AG10803 (cell line): ENCODE measurements around the gene SPARCL1.
A peak's percentile ranks its signal among the peaks of the same experiment; 100 is the strongest.

Experiments
- DNase-seq: peaks from one replicate; pipeline ENCODE4 v3.0.0; 2010; ENCODE audit warnings: low read depth
- H3K4me3 ChIP-seq: 2 replicates; pipeline ENCODE4 v1.5.1; 2011; ENCODE audit warnings: mild to moderate bottlenecking, low read length, control low read depth
- TF ChIP-seq, protein P1 (sequence below): conservative IDR thresholded peaks from 2 replicates; pipeline ENCODE4 v1.5.1; 2011; ENCODE audit warnings: mild to moderate bottlenecking, low read length, control low read depth, inconsistent platforms

Gene SPARCL1

DNA sequence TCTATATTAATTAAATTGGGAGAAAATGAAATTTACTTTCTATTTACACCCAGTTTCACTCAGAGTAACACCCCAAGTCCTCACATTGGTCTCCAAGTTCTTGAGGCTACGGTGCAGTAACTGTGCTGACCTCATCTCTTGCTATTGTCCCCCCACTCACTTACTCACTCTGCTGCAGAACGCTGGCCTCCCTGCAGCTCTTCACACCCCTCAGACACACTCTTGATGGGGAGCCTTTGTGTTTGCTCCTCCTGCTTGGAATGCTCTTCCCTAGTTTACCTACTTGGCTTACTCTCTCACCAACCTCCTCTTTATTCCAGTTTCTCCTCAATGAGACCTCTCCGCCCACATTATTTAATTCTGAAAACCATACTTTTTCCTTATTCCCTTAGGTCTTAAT is 22.2 kb upstream of the SPARCL1 start:
- no peak overlapping the region for H3K4me3 ChIP-seq
- DNase-seq: no peak
- TF ChIP-seq, protein P1, sequence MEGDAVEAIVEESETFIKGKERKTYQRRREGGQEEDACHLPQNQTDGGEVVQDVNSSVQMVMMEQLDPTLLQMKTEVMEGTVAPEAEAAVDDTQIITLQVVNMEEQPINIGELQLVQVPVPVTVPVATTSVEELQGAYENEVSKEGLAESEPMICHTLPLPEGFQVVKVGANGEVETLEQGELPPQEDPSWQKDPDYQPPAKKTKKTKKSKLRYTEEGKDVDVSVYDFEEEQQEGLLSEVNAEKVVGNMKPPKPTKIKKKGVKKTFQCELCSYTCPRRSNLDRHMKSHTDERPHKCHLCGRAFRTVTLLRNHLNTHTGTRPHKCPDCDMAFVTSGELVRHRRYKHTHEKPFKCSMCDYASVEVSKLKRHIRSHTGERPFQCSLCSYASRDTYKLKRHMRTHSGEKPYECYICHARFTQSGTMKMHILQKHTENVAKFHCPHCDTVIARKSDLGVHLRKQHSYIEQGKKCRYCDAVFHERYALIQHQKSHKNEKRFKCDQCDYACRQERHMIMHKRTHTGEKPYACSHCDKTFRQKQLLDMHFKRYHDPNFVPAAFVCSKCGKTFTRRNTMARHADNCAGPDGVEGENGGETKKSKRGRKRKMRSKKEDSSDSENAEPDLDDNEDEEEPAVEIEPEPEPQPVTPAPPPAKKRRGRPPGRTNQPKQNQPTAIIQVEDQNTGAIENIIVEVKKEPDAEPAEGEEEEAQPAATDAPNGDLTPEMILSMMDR: no peak

DNA sequence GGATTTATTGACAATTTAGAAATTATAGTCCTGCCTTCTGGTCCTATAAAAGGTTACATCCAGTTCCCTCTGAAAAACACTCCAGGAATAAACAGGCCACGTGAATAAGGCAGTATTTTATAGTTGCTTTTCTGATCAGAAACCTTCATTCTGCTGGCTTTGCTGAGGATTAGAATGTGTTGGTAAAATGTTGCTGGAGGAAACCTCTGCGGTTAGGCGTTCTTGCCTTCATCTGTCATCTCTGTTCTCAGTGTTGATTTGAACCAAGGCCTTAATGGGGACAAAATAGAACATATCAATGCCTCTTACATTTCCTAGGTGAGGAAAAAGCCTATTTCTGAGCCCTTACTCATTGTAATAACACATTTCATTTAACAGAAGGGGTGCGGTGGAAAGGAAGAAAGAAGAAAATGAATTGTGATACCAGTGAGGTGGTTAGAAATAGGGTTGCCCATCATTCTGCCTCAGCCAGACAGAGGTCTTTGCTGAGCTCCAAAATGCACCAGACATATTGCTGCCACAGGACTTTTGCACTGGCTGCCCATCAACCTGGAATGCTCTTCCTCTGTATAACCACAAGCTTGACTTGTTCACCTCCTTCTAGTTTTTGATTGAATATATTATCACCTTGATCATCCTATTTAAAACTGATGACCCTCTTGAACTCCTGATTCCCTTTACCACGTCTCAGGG is 18.0 kb upstream of the SPARCL1 start:
- TF ChIP-seq, protein P1: no peak
- no peak overlapping the region for H3K4me3 ChIP-seq
- DNase-seq: no peak

DNA sequence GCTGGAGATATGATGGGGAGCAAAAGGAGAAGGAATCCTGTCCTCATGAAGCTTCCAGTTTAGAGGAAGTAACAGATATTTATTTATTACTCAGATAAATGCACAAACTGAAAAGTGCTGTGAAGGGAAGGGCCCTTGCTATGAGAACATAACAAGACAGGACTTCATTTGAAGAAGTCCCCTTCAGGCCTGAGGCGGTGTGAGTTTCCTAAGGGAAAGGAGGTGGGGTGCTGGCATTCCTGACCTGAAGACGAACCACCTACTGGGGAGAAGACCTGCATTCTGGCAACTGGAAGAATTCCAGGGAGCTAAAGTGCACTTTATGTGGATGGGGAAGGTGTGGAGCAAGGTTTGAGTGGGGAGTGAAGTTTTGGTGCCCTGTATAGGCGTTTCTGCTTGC is 15.9 kb upstream of the SPARCL1 start:
- TF ChIP-seq, protein P1: no peak
- DNase-seq: no peak
- H3K4me3 ChIP-seq: no peak overlapping the region

DNA sequence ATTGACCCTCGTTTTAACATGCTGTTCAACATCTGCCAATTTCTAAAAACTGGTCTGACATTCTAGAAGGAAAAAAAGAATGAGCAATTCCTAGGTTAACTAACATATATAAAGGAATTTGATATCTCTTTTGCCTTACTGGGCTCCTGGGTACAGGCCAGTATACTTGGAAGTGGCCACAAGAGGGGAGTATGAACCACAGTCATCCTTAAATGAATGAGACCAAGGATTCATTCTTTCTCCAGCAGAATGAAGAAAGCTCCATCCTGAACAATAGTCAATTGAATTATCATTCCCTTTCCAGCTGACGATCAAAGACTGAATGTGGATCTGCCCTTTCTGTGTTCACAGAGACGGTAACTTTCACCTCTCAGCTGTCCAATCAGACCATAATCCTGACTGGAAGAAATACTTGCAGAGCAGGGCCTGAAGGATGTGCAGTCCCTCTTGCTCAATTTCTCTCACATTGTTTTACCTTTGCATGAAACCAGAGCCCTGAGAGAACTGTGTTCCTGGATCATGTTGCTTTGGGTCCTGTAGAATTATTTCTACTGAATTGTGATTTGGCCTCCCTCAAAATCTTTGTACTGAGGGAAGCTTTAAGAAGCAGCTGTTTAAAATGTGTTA is 14.8 kb upstream of the SPARCL1 start:
- TF ChIP-seq, protein P1: peak; percentile 73
- no peak overlapping the region for H3K4me3 ChIP-seq
- DNase-seq: peak; percentile 58

DNA sequence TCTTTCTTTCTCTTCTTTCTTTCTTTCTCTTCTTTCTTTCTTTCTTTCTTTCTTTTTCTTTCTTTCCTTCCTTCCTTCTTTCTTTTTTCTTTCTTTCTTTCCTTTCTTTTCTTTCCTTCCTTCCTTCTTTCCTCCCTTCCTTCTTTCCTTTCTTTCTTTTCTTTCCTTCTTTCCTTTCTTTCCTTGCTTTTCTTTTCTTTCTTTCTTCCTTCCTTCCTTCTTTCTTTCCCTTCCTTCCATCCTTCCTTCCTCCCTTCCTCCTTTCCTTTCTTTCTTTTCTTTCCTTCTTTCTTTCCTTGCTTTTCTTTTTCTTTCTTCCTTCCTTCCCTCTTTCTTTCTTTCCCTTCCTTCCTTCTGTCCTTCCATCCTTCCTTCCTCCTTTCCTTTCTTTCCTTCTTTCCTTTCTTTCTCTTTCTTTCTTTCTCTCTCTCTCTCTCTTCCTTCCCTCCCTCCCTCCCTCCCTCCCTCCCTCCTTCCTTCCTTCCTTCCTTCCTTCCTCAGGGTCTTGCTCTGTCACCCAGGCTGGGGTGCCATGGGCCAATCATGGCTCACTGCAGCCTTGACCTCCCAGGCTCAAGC is 13.6 kb upstream of the SPARCL1 start:
- DNase-seq: no peak
- TF ChIP-seq, protein P1: no peak
- H3K4me3 ChIP-seq: no peak overlapping the region

DNA sequence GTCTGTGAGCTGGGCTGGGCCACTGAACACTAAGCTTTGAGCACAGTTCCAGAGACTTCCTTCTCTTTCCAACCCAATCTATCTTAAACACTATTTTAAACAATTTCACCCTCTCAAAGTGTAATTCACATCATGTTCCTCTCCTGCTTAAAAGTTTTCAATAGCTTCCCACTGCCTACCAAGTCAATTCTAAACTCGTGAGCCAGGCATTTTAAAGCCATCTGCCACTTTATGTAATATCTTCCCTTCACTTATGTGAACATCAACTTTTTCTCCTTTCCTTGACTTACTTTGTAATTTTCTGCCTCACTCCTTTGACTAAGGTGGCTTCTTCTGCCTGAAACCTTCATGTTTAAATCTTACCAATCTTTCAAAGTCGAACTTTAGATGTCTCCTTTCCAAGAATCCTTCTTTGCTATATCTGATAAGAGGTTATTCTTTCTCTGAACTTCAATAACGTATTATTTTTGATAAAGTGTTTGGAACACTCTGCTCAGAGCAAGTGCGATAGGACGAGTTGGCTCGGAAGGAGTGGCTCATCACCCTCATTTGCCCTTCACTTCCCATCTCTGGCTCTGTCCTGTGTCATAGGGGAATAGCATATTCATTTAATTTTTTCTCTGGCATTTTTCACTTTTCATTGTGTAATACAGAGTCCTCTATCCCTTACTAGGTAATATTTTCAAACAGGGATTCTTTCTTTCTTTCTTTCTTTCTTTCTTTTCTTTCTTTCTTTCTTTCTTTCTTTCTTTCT is 13.0 kb upstream of the SPARCL1 start:
- TF ChIP-seq, protein P1: no peak
- no peak for DNase-seq
- H3K4me3 ChIP-seq: no peak overlapping the region
